Mucosa of descending colon (tissue), 3 donors: Measurements from ENCODE around the gene FAM163B. TPM values are rescaled to one million over a fixed set of nuclear protein-coding genes. Genes with fewer than 3 reads are reported as not detected.

Experiments
- ATAC-seq: fragments of 200-7000 bp; cut with Tn5 transposase; one replicate; pipeline ENCODE4 v1.9.1; 2020; ENCODE audit warnings: mild to moderate bottlenecking, moderate library complexity
- DNase-seq, 3 donors: peaks; one replicate each; pipeline ENCODE4 v3.0.0-alpha.2; 2020
- H3K36me3 ChIP-seq: fragments of 200-600 bp; one replicate; pipeline ENCODE4 v1.8.0; 2021; ENCODE audit warnings: low read depth, mild to moderate bottlenecking
- H3K4me1 ChIP-seq: fragments of 200-600 bp; one replicate; pipeline ENCODE4 v1.8.0; 2021; ENCODE audit warnings: low read depth, mild to moderate bottlenecking
- H3K4me3 ChIP-seq: fragments of 200-600 bp; one replicate; pipeline ENCODE4 v1.8.0; 2021; ENCODE audit warnings: mild to moderate bottlenecking
- H3K9me3 ChIP-seq: fragments of 200-600 bp; one replicate; pipeline ENCODE4 v1.8.0; 2021; ENCODE audit warnings: mild to moderate bottlenecking
- CTCF ChIP-seq: fragments of 200-600 bp; IDR thresholded peaks from one replicate; pipeline ENCODE4 v1.8.0; 2022; ENCODE audit warnings: antibody characterized with exemption, mild to moderate bottlenecking
- intact Hi-C, 2 donors: fragments of 100-400 bp; cut with DNase I in 1 of 2; cut with micrococcal nuclease in 1 of 2; formaldehyde crosslinking; loops; one replicate each; pipeline versions ENCODE4 v1.11.0 to v1.11.1; 2022; cut with DNase I, micrococcal nuclease
- total RNA-seq, 3 donors: library from RNA; stranded (reverse); fragmentation: NEBNext Ultra II Directional in 2 of 3; extraction: Animal tissue kit (Norgen Biotek cat#: 25700) in 2 of 3; gene quantifications; one replicate each; pipeline versions ENCODE4 v1.2.1 to v1.2.4, GENCODE V29; 2021 to 2023
- donor health status: DM: no; HTN: no; CAD: no; lungs with moderate emphysema.
- donor health status: DM: no; HTN: no; CAD: no.
- donor health status: DM: no; HTN: yes; CAD: no.

The FAM163B gene
- total RNA-seq, 3 donors from 2014 or later: 2.0 to 3.9 (median 3.8) TPM

GRCh38 chr9:133577737-133578112 is 31.5 kb downstream of the FAM163B start:
- Histone ChIP-seq H3K9me3 (no peaks in the 10 kb centered on the region), H3K36me3 (no peaks in the 10 kb centered on the region), H3K4me1 (no peaks in the 10 kb centered on the region), H3K4me3 (no peak overlapping the region)
- ATAC-seq (no peak), DNase-seq (no peak)
- TF ChIP-seq CTCF: no peak
- intact Hi-C loops: no loop called here

- no peak for ATAC-seq
- no peak for TF ChIP-seq CTCF
- intact Hi-C loops: no loop called here
- Histone ChIP-seq H3K36me3 (no peaks in the 10 kb centered on the region), H3K4me1 (no peaks in the 10 kb centered on the region), H3K4me3 (no peak overlapping the region), H3K9me3 (no peaks in the 10 kb centered on the region)
- no peak for DNase-seq
Observed at GRCh38 chr9:133576875-133577736, 32.1 kb downstream of the FAM163B start.

- DNase-seq (no peak), ATAC-seq (no peak)
- TF ChIP-seq CTCF: no peak
- intact Hi-C loops: no loop called here
- Histone ChIP-seq H3K4me1 (no peaks in the 10 kb centered on the region), H3K36me3 (no peaks in the 10 kb centered on the region), H3K4me3 (no peak overlapping the region), H3K9me3 (no peaks in the 10 kb centered on the region)
Observed at GRCh38 chr9:133576031-133576874, 32.9 kb downstream of the FAM163B start.

- intact Hi-C loops: no loop called here
- no peak for ATAC-seq
- no peak for TF ChIP-seq CTCF
Observed at GRCh38 chr9:133575186-133576030, 33.8 kb downstream of the FAM163B start.

GRCh38 chr9:133574771-133575170 is 34.4 kb downstream of the FAM163B start:
- intact Hi-C loops: no loop called here
- H3K4me1 ChIP-seq: no peaks in the 10 kb centered on the region
- no peak for DNase-seq
- ATAC-seq: no peak
- H3K9me3 ChIP-seq: no peaks in the 10 kb centered on the region
- no peak for TF ChIP-seq CTCF
- H3K4me3 ChIP-seq: no peak overlapping the region
- no peaks in the 10 kb centered on the region for H3K36me3 ChIP-seq

More at GRCh38 chr9:133575186-133576030, 33.8 kb downstream of the FAM163B start:
- Histone ChIP-seq H3K4me3 (no peak overlapping the region), H3K9me3 (no peaks in the 10 kb centered on the region), H3K4me1 (no peaks in the 10 kb centered on the region), H3K36me3 (no peaks in the 10 kb centered on the region)
- no peak for DNase-seq
